ENCODE results near the gene RRP12.

The RRP12 gene

DNA sequence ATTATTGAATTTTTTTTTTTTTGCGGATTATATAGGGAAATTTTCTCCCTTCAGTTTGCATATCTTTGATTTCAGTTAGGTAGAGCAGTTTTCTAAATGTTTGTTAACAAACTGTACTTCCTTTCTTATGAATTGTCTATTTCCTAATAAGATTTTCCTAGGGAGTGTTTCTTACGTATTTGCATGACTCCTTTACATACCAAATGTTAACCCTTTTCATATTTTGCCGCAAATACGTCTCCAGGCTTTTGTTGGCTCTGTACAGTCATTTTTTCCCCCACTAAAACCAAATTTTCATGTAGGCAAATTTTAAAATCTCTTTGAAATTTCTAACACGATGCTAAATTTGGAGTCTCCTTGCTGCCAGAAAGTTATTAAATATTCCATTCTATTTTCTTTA is 64.7 kb downstream of the RRP12 start:
- DNase-seq (ENCODE audit: low read depth in 2 of 2) = no peak

DNA sequence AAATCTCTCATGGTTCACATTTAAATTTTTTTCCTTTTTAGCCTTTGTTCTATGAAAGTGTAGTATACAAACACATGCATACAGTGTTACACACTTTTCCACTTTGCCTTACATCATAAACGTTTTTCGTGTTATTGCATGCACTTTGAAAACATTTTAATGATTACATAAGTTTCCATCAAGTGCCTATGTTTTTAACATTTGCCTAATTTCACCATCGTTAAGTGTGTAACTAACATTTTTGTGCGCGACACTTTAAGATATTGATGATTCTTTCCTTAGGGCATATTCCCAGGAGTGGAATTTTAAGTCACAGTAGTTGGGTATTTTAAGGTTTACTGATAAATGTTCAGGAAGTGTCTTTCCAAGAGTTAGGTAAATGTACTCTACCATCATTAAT is 65.1 kb downstream of the RRP12 start:
- DNase-seq (ENCODE audit: low read depth in 2 of 2) = no peak

- DNase-seq (ENCODE audit: low read depth in 2 of 2) = no peak
Observed at GRCh38 chr10:97335188-97335619, 65.9 kb downstream of the RRP12 start.

DNA sequence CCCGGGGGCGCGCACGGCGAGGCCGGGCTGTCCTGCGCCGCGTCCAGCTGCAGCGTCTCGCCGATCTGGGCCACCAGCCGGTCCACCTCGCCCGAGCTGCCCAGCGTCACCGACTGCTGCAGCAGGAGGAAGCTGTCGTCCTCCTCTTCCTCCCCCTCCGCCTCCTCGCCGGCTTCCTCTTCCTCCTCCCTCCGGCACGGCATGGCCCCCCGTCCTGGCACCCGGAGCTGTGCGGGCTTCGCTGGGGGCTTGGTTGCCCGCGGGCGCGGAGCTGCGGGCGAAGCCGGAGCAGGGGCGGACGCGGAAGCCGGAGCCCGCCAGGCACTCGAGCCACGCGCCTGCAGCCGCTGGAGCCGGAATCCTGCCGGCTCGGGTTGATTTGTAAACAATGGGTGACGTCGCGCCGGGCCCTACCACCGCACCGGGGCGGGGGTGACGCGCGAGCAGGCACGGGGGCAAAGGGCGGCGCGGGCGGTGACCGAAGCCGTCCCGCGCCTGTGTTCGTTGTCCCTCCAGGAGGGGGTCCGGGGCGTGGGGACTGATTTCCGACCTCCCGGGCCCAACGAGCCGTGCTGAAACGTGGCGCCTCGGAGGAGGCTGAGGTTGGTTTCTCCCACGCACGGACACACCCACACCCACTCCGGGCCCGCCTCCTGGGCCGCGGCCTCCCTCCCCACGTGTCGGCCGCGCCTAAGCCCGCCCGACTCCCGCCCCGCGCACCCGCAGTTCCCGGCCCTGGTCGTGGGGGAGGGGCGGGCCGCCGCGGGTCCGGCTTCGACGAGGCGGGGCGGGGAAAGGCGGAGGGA is 66.6 kb downstream of the RRP12 start, which contains the start of gene FRAT2:
Gene FRAT2 (minus strand): TSS at position 360 of the 806 bp plus-strand sequence. CDS start 157 bp downstream, at position 203.
- peak; percentile 75 to 80 for DNase-seq (ENCODE audit: low read depth in 2 of 2)

- no peak for DNase-seq (ENCODE audit: low read depth in 2 of 2)
Observed at GRCh38 chr10:97333601-97334369, 67.4 kb downstream of the RRP12 start.

GRCh38 chr10:97333351-97333600 is 67.9 kb downstream of the RRP12 start:
- no peak for DNase-seq (ENCODE audit: low read depth in 2 of 2)

GRCh38 chr10:97332591-97333350 is 68.4 kb downstream of the RRP12 start:
- no peak for DNase-seq (ENCODE audit: low read depth in 2 of 2)

- DNase-seq (ENCODE audit: low read depth in 2 of 2) = no peak
Observed at GRCh38 chr10:97331153-97331703, 69.9 kb downstream of the RRP12 start.

- DNase-seq (ENCODE audit: low read depth in 2 of 2) = no peak
Observed at GRCh38 chr10:97329766-97330165, 71.4 kb downstream of the RRP12 start.

- no peak for DNase-seq (ENCODE audit: low read depth in 2 of 2)
Observed at GRCh38 chr10:97328646-97329453, 72.3 kb downstream of the RRP12 start.

DNA sequence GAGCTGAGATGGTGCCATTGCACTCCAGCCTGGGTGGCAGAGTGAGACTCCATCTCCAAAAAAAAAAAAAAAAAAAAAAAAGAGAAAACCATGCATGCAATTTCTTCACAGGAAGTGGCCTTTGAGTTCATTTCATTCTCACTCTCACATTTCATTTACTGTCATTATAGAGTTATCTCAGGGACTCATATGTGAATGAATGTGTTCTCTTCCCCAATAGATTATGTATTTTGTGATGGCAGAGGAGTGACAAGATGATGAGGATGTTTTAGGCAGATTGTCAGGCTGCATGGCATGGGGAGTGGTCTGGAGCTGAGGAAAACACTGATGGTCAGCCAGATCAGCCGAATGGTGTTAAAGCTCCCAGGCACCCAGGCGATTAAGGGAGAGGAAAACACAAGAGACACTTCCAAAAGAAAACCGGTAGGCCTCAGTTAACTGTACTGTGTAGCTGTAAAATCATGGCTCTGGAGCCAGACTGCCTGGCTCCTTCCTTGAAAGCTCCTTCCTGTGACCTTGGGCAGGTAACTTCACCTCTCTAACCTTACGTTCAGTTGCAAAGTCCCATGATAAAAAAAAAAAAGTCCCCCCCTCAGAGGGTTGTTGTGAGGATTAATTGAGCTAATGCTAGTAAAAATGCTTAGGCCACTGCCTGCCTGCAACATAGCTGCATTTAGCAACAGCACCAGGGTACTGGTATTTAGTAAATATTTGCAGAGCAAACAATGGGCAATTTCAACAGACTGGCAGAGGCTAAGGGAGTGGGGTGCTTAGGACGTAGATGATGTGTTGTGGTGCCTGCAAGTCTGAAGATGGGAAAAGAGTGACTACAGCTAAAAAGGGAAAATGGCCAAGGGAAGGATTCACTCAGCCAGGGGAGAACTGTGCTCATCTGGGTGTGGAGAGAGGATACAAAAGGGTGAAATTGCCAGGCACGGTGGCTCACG is 73.5 kb downstream of the RRP12 start:
- DNase-seq (ENCODE audit: low read depth in 2 of 2) = no peak

GRCh38 chr10:97325754-97326153 is 75.4 kb downstream of the RRP12 start:
- no peak for DNase-seq (ENCODE audit: low read depth in 2 of 2)

- no peak for DNase-seq (ENCODE audit: low read depth in 2 of 2)
Observed at GRCh38 chr10:97323501-97323900, 77.6 kb downstream of the RRP12 start.

GRCh38 chr10:97321804-97322190 is 79.3 kb downstream of the RRP12 start:
- no peak for DNase-seq (ENCODE audit: low read depth in 2 of 2)

- no peak for DNase-seq (ENCODE audit: low read depth in 2 of 2)
Observed at GRCh38 chr10:97321032-97321803, 79.9 kb downstream of the RRP12 start.

DNA sequence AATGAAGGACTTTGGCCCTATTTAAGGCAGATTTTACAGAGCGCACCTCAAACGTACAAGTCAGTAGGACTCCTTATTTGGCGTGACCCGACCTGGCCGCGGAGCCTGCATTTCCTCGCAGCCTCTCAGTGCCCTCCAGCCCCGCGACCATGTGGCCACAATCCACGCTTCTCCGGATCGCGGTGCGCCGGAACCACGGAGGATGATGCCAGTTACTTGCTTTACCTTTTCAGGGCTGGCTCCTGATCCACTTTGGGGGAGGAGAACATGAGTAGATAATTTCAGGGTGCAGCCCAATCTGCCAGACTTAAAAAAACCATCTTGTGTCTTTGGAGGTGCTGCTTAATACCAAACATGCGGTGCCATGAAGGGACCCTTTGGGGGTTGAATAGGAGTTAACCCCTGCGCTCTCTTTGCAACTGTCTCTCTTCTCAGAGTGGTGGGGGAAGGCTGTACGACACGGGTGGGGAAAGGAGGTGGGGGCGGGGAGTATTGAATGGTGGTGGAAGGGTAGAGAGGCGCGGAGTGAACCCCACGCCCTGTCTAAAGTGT is 80.6 kb downstream of the RRP12 start:
- DNase-seq (ENCODE audit: low read depth in 2 of 2) = no peak

- DNase-seq (ENCODE audit: low read depth in 2 of 2) = peak; percentile 25 to 38
Observed at GRCh38 chr10:97319671-97320479, 81.3 kb downstream of the RRP12 start.

Data from stimulated activated CD8-positive, alpha-beta memory T cell treated with anti-CD3 and anti-CD28 coated beads, Interleukin-15, amount 100 ng/mL, for 4 hours (primary cell).